Mucosa of gallbladder (tissue), 1 donor: Measurements from ENCODE around the gene WDR6. TPM values are rescaled to one million over a fixed set of nuclear protein-coding genes. Genes with fewer than 3 reads are reported as not detected.
"Not testable (repeated sequence)": the region's sequence is repeated elsewhere in the genome, so short reads cannot be mapped to it uniquely, and the experiment has no call there.

Source experiments
- DNase-seq: peaks from one replicate; pipeline ENCODE4 v3.0.0-alpha.2; 2020; ENCODE audit warnings: low spot score
- total RNA-seq: library from RNA; stranded (reverse); gene quantifications from one replicate; pipeline ENCODE4 v1.2.1, GENCODE V29; 2021
- donor health status: DM: no; HTN: no; CAD: no.

WDR6 gene
- total RNA-seq, 1 donor from 2014 or later, result 283 TPM

GRCh38 chr3:48990636-48991469 lies 16.3 kb upstream of the WDR6 start:
- DNase-seq, result no peak

- DNase-seq, result no peak
Observed at GRCh38 chr3:48991851-48992545, 15.2 kb upstream of the WDR6 start.

- DNase-seq, result no peak
Observed at GRCh38 chr3:48993834-48994233, 13.4 kb upstream of the WDR6 start.

GRCh38 chr3:48996640-48997039 lies 10.6 kb upstream of the WDR6 start:
- DNase-seq, result no peak

GRCh38 chr3:48997102-48997635 lies 10.0 kb upstream of the WDR6 start:
- no peak for DNase-seq

- DNase-seq, result no peak
Observed at GRCh38 chr3:48997714-48998637, 9.2 kb upstream of the WDR6 start.

- DNase-seq, result no peak
Observed at GRCh38 chr3:48999085-48999858, 7.9 kb upstream of the WDR6 start.

GRCh38 chr3:49001155-49001554 lies 6.0 kb upstream of the WDR6 start:
- DNase-seq, result no peak

- no peak for DNase-seq
Observed at GRCh38 chr3:49004352-49005302, 2.6 kb upstream of the WDR6 start.

GRCh38 chr3:49005303-49005680 lies 1.9 kb upstream of the WDR6 start:
- DNase-seq, result no peak

- no peak for DNase-seq
Observed at GRCh38 chr3:49005998-49006397, 1.2 kb upstream of the WDR6 start.

- peak; percentile 49 for DNase-seq
Observed at GRCh38 chr3:49006408-49007067, 653 bp upstream of the WDR6 start.

GRCh38 chr3:49007771-49008528 lies 759 bp downstream of the WDR6 start:
- DNase-seq, result peak; percentile 85

- DNase-seq, result not testable (repeated sequence)
Observed at GRCh38 chr3:49008627-49009026, 1.4 kb downstream of the WDR6 start.

GRCh38 chr3:49009396-49009795 lies 2.2 kb downstream of the WDR6 start:
- no peak for DNase-seq

- DNase-seq, result no peak
Observed at GRCh38 chr3:49012441-49013017, 5.3 kb downstream of the WDR6 start.

- DNase-seq, result no peak
Observed at GRCh38 chr3:49013113-49013737, 6.0 kb downstream of the WDR6 start.
